ENCODE measurements around the gene SPTAN1. TPM values are rescaled to one million over a fixed set of nuclear protein-coding genes. Genes with fewer than 3 reads are reported as not detected.
"Not testable (repeated sequence)": the region's sequence is repeated elsewhere in the genome, so short reads cannot be mapped to it uniquely, and the experiment has no call there.

The SPTAN1 gene
- total RNA-seq, 1 donor from 2014 or later, result 376 TPM

- H3K27ac Mint-ChIP-seq (ENCODE audit: unreplicated experiment), result no peak overlapping the region
- peaks cover 28% of the 10 kb centered on the region for H3K4me1 Mint-ChIP-seq (ENCODE audit: low read depth)
- H3K9me3 Mint-ChIP-seq (ENCODE audit: low read depth), result no peaks in the 10 kb centered on the region
- DNase-seq (ENCODE audit: low spot score), result no peak
- H3K36me3 Mint-ChIP-seq (ENCODE audit: low read depth), result no peaks in the 10 kb centered on the region
- H3K27me3 Mint-ChIP-seq (ENCODE audit: low read depth), result no peaks in the 10 kb centered on the region
- H3K4me3 Mint-ChIP-seq (ENCODE audit: unreplicated experiment), result no peak overlapping the region
- TF ChIP-seq CTCF (IDR thresholded peaks at IDR 0.05), result no peak
Measured at GRCh38 chr9:128640603-128641002, 88.2 kb downstream of the SPTAN1 start.

- Mint-ChIP-seq H3K4me1 (ENCODE audit: low read depth) (peaks cover 12% of the 10 kb centered on the region), H3K36me3 (ENCODE audit: low read depth) (no peaks in the 10 kb centered on the region), H3K27me3 (ENCODE audit: low read depth) (no peaks in the 10 kb centered on the region), H3K4me3 (ENCODE audit: unreplicated experiment) (no peak overlapping the region), H3K27ac (ENCODE audit: unreplicated experiment) (no peak overlapping the region), H3K9me3 (ENCODE audit: low read depth) (no peaks in the 10 kb centered on the region)
- TF ChIP-seq CTCF (IDR thresholded peaks at IDR 0.05), result no peak
- no peak for DNase-seq (ENCODE audit: low spot score)
Measured at GRCh38 chr9:128642675-128643245, 90.4 kb downstream of the SPTAN1 start.

- no peak overlapping the region for H3K4me3 Mint-ChIP-seq (ENCODE audit: unreplicated experiment)
- H3K27me3 Mint-ChIP-seq (ENCODE audit: low read depth), result no peaks in the 10 kb centered on the region
- no peaks in the 10 kb centered on the region for H3K36me3 Mint-ChIP-seq (ENCODE audit: low read depth)
- H3K27ac Mint-ChIP-seq (ENCODE audit: unreplicated experiment), result no peak overlapping the region
- no peaks in the 10 kb centered on the region for H3K9me3 Mint-ChIP-seq (ENCODE audit: low read depth)
- no peak for DNase-seq (ENCODE audit: low spot score)
- TF ChIP-seq CTCF (IDR thresholded peaks at IDR 0.05), result no peak
- H3K4me1 Mint-ChIP-seq (ENCODE audit: low read depth), result peaks cover 12% of the 10 kb centered on the region
Measured at GRCh38 chr9:128643519-128644300, 91.3 kb downstream of the SPTAN1 start.

GRCh38 chr9:128648206-128648605 lies 95.8 kb downstream of the SPTAN1 start:
- H3K4me3 Mint-ChIP-seq (ENCODE audit: unreplicated experiment); H3K27me3 Mint-ChIP-seq (ENCODE audit: low read depth); H3K36me3 Mint-ChIP-seq (ENCODE audit: low read depth); H3K9me3 Mint-ChIP-seq (ENCODE audit: low read depth); DNase-seq (ENCODE audit: low spot score); H3K27ac Mint-ChIP-seq (ENCODE audit: unreplicated experiment): not testable (repeated sequence)
- peaks cover 13% of the 10 kb centered on the region for H3K4me1 Mint-ChIP-seq (ENCODE audit: low read depth)
- peak; percentile 68 for TF ChIP-seq CTCF (IDR thresholded peaks at IDR 0.05)

- Mint-ChIP-seq H3K9me3 (ENCODE audit: low read depth) (no peaks in the 10 kb centered on the region), H3K27ac (ENCODE audit: unreplicated experiment) (no peak overlapping the region), H3K36me3 (ENCODE audit: low read depth) (no peaks in the 10 kb centered on the region), H3K27me3 (ENCODE audit: low read depth) (no peaks in the 10 kb centered on the region), H3K4me3 (ENCODE audit: unreplicated experiment) (no peak overlapping the region), H3K4me1 (ENCODE audit: low read depth) (peaks cover 14% of the 10 kb centered on the region)
- no peak for TF ChIP-seq CTCF (IDR thresholded peaks at IDR 0.05)
- DNase-seq (ENCODE audit: low spot score), result no peak
Measured at GRCh38 chr9:128651798-128652197, 99.4 kb downstream of the SPTAN1 start.
